Measurements from ENCODE around the gene SLC17A1. TPM values are rescaled to one million over a fixed set of nuclear protein-coding genes. Genes with fewer than 3 reads are reported as not detected.

SLC17A1 gene
- total RNA-seq, 1 experiment from 2014 or later = not detected

DNA sequence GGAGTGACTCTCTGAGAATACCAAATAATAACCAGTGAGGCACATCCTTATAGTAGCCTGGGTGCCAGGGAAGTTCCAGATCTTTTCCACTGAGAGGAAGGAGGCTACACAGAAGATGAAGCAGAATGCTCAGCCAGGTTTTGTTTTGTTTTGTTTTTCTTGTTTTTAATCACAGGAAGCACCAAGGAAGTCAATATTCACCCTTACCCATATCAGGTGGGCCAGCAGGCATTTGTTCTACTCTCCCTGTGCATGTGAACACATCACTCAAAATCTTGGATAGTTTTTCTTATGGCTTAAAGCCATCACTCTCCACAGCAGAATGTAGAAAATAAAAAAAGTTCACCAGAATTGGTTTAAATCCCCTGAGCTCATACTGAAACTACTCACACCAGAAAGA lies 10.5 kb downstream of the SLC17A1 start:
- ChIA-PET POLR2A (no interaction called here), CTCF (no interaction called here)
- TF ChIP-seq, protein P1, sequence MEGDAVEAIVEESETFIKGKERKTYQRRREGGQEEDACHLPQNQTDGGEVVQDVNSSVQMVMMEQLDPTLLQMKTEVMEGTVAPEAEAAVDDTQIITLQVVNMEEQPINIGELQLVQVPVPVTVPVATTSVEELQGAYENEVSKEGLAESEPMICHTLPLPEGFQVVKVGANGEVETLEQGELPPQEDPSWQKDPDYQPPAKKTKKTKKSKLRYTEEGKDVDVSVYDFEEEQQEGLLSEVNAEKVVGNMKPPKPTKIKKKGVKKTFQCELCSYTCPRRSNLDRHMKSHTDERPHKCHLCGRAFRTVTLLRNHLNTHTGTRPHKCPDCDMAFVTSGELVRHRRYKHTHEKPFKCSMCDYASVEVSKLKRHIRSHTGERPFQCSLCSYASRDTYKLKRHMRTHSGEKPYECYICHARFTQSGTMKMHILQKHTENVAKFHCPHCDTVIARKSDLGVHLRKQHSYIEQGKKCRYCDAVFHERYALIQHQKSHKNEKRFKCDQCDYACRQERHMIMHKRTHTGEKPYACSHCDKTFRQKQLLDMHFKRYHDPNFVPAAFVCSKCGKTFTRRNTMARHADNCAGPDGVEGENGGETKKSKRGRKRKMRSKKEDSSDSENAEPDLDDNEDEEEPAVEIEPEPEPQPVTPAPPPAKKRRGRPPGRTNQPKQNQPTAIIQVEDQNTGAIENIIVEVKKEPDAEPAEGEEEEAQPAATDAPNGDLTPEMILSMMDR (IDR thresholded peaks at IDR 0.05; ENCODE audit: insufficient read depth in 1 of 2, low read depth in 1 of 2, low read length in 1 of 2, severe bottlenecking in 1 of 2, unreplicated experiment in 1 of 2) = no peak
- Histone ChIP-seq H3K36me3 (ENCODE audit: control insufficient read depth, insufficient read depth, low read length) (no peaks in the 10 kb centered on the region), H3K4me1 (no peaks in the 10 kb centered on the region), H3K9me3 (no peaks in the 10 kb centered on the region), H3K4me3 (ENCODE audit: low read depth, low read length) (no peak overlapping the region), H3K27me3 (replicated peaks; ENCODE audit: control insufficient read depth, insufficient read depth, low read length) (no peaks in the 10 kb centered on the region)
- no TSS peak for BruUV-seq (replicated peaks)
- H3K4me1 Mint-ChIP-seq (ENCODE audit: low read depth, unreplicated experiment) = no peaks in the 10 kb centered on the region
- H3K36me3 Mint-ChIP-seq (ENCODE audit: insufficient read depth, unreplicated experiment) = no peaks in the 10 kb centered on the region
- intact Hi-C loops (cut with micrococcal nuclease; ENCODE audit: unreplicated experiment) = no loop called here
- peaks cover 16% of the 10 kb centered on the region for H3K27me3 Mint-ChIP-seq (ENCODE audit: insufficient read depth, unreplicated experiment)
- H3K4me3 Mint-ChIP-seq (ENCODE audit: unreplicated experiment) = no peak overlapping the region
- no peak for DNase-seq
- H3K9me3 Mint-ChIP-seq (ENCODE audit: unreplicated experiment) = no peaks in the 10 kb centered on the region
- no peak overlapping the region for H3K27ac Mint-ChIP-seq (ENCODE audit: unreplicated experiment)

DNA sequence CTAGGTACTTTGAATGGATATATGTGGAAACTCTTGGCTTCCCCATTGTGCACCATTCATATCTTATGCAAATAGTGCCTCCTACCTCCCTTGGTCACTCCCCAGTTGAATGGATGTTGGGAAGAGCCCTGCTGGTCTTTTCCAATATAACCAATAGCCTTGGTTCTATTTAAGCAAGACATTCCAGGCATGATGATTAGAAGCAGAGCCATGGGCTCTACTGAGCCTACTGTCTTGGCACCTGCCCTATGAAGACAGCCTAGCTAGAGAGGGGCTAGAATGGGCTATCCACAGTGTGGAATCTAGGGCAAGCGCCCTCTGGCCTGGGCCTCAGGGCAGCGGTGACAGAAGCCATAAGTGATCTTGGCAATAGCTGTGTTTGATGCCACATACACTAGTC lies 15.6 kb downstream of the SLC17A1 start:
- H3K9me3 Mint-ChIP-seq (ENCODE audit: unreplicated experiment) = no peaks in the 10 kb centered on the region
- H3K4me1 ChIP-seq = no peaks in the 10 kb centered on the region
- TF ChIP-seq, protein P1 (IDR thresholded peaks at IDR 0.05; ENCODE audit: insufficient read depth in 1 of 2, low read depth in 1 of 2, low read length in 1 of 2, severe bottlenecking in 1 of 2, unreplicated experiment in 1 of 2) = no peak
- H3K27me3 ChIP-seq (replicated peaks; ENCODE audit: control insufficient read depth, insufficient read depth, low read length) = no peaks in the 10 kb centered on the region
- CTCF ChIA-PET = no interaction called here
- H3K4me3 Mint-ChIP-seq (ENCODE audit: unreplicated experiment) = no peak overlapping the region
- no peak overlapping the region for H3K27ac Mint-ChIP-seq (ENCODE audit: unreplicated experiment)
- POLR2A ChIA-PET = interaction anchor here (0.6 kb wide), 1 partner anchor 211 kb away, joined by 3 read pairs; a partner anchor contains a TSS
- H3K36me3 ChIP-seq (ENCODE audit: control insufficient read depth, insufficient read depth, low read length) = no peaks in the 10 kb centered on the region
- intact Hi-C loops (cut with micrococcal nuclease; ENCODE audit: unreplicated experiment) = no loop called here
- peaks cover 3% of the 10 kb centered on the region for H3K27me3 Mint-ChIP-seq (ENCODE audit: insufficient read depth, unreplicated experiment)
- no peaks in the 10 kb centered on the region for H3K36me3 Mint-ChIP-seq (ENCODE audit: insufficient read depth, unreplicated experiment)
- H3K4me3 ChIP-seq (ENCODE audit: low read depth, low read length) = no peak overlapping the region
- no peaks in the 10 kb centered on the region for H3K4me1 Mint-ChIP-seq (ENCODE audit: low read depth, unreplicated experiment)
- no peak for DNase-seq
- BruUV-seq (replicated peaks) = no TSS peak
- H3K9me3 ChIP-seq = no peaks in the 10 kb centered on the region

DNA sequence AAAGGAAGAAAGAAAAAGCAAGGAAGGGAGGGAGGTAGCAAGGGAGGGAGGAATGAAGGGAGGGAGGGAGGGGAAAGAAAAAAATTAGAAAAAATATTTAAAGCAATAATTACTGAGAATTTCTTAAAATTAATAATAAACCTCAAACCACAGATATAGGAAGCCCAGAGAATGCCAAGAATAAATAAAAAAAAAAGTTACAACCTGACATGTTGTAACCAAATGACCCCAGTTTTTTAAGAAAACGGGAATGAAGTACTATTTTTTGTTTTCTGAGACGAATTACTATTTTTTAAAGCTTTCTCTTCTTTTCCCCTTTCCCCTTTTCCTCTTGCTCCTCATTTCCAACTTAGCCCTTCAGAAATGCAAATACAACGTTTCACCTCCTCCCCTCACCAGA lies 16.7 kb downstream of the SLC17A1 start:
- no peaks in the 10 kb centered on the region for H3K4me1 Mint-ChIP-seq (ENCODE audit: low read depth, unreplicated experiment)
- H3K27me3 Mint-ChIP-seq (ENCODE audit: insufficient read depth, unreplicated experiment) = peaks cover 3% of the 10 kb centered on the region
- Histone ChIP-seq H3K4me1 (no peaks in the 10 kb centered on the region), H3K9me3 (no peaks in the 10 kb centered on the region), H3K36me3 (ENCODE audit: control insufficient read depth, insufficient read depth, low read length) (no peaks in the 10 kb centered on the region), H3K27me3 (replicated peaks; ENCODE audit: control insufficient read depth, insufficient read depth, low read length) (no peaks in the 10 kb centered on the region), H3K4me3 (ENCODE audit: low read depth, low read length) (no peak overlapping the region)
- intact Hi-C loops (cut with micrococcal nuclease; ENCODE audit: unreplicated experiment) = no loop called here
- H3K36me3 Mint-ChIP-seq (ENCODE audit: insufficient read depth, unreplicated experiment) = no peaks in the 10 kb centered on the region
- no TSS peak for BruUV-seq (replicated peaks)
- H3K4me3 Mint-ChIP-seq (ENCODE audit: unreplicated experiment) = no peak overlapping the region
- H3K9me3 Mint-ChIP-seq (ENCODE audit: unreplicated experiment) = no peaks in the 10 kb centered on the region
- POLR2A ChIA-PET = no interaction called here
- no peak for DNase-seq
- no peak overlapping the region for H3K27ac Mint-ChIP-seq (ENCODE audit: unreplicated experiment)
- TF ChIP-seq, protein P1 (IDR thresholded peaks at IDR 0.05; ENCODE audit: insufficient read depth in 1 of 2, low read depth in 1 of 2, low read length in 1 of 2, severe bottlenecking in 1 of 2, unreplicated experiment in 1 of 2) = no peak
- CTCF ChIA-PET = no interaction called here
